KMS-11 (cell line): ENCODE data around the gene IPPK.

Experiments
- H2AFZ ChIP-seq: fragments of 200-600 bp; sonication (generic); 2 replicates; pipeline ENCODE4 v1.6.1; 2016; ENCODE audit warnings: antibody characterized with exemption, mixed run types, low read depth
- H3K27ac ChIP-seq: fragments of 200-600 bp; sonication (generic); 2 replicates; pipeline ENCODE4 v1.6.1; 2016; ENCODE audit warnings: mild to moderate bottlenecking, mixed run types
- H3K27me3 ChIP-seq: fragments of 200-600 bp; sonication (generic); 2 replicates; pipeline ENCODE4 v1.6.1; 2017; ENCODE audit warnings: mild to moderate bottlenecking, low read depth, mixed run types, moderate library complexity; ENCODE audit not compliant: insufficient read depth
- H3K36me3 ChIP-seq: fragments of 200-600 bp; sonication (generic); 2 replicates; pipeline ENCODE4 v1.6.1; 2017; ENCODE audit warnings: mild to moderate bottlenecking, mixed run types; ENCODE audit not compliant: insufficient read depth
- H3K4me1 ChIP-seq: fragments of 200-600 bp; sonication (generic); 2 replicates; pipeline ENCODE4 v1.6.1; 2016; ENCODE audit warnings: mild to moderate bottlenecking, low read depth, mixed run types; ENCODE audit not compliant: poor library complexity, severe bottlenecking
- H3K4me2 ChIP-seq: fragments of 200-600 bp; sonication (generic); 2 replicates; pipeline ENCODE4 v1.7.0; 2016; ENCODE audit warnings: mild to moderate bottlenecking, mixed run types
- H3K4me3 ChIP-seq: fragments of 200-600 bp; sonication (generic); IDR thresholded peaks from 2 replicates; pipeline ENCODE4 v1.6.1; 2017; ENCODE audit warnings: low read depth, low read length, mixed read lengths; ENCODE audit not compliant: insufficient read depth
- H3K79me2 ChIP-seq: fragments of 200-600 bp; sonication (generic); 2 replicates; pipeline ENCODE4 v1.6.1; 2016; ENCODE audit warnings: low read depth, mixed run types; ENCODE audit not compliant: insufficient read depth
- H3K9ac ChIP-seq: fragments of 200-600 bp; sonication (generic); 2 replicates; pipeline ENCODE4 v1.6.1; 2016; ENCODE audit warnings: mild to moderate bottlenecking, mixed run types
- H4K20me1 ChIP-seq: fragments of 200-600 bp; sonication (generic); 2 replicates; pipeline ENCODE4 v1.6.1; 2016; ENCODE audit warnings: mild to moderate bottlenecking, mixed run types; ENCODE audit not compliant: insufficient read depth
- TF ChIP-seq, protein P1 (sequence below): fragments of 200-600 bp; sonication (generic); conservative IDR thresholded peaks from 2 replicates; pipeline ENCODE4 v1.6.1; 2017; ENCODE audit warnings: low read depth, mild to moderate bottlenecking, antibody characterized with exemption, low read length, moderate library complexity, mixed read lengths

IPPK gene

GRCh38 chr9:92639791-92640271, 30.1 kb downstream of the IPPK start:
- H3K36me3 ChIP-seq: no peaks in the 10 kb centered on the region
- no peak overlapping the region for H3K9ac ChIP-seq
- no peaks in the 10 kb centered on the region for H3K4me1 ChIP-seq
- no peaks in the 10 kb centered on the region for H4K20me1 ChIP-seq
- TF ChIP-seq, protein P1, sequence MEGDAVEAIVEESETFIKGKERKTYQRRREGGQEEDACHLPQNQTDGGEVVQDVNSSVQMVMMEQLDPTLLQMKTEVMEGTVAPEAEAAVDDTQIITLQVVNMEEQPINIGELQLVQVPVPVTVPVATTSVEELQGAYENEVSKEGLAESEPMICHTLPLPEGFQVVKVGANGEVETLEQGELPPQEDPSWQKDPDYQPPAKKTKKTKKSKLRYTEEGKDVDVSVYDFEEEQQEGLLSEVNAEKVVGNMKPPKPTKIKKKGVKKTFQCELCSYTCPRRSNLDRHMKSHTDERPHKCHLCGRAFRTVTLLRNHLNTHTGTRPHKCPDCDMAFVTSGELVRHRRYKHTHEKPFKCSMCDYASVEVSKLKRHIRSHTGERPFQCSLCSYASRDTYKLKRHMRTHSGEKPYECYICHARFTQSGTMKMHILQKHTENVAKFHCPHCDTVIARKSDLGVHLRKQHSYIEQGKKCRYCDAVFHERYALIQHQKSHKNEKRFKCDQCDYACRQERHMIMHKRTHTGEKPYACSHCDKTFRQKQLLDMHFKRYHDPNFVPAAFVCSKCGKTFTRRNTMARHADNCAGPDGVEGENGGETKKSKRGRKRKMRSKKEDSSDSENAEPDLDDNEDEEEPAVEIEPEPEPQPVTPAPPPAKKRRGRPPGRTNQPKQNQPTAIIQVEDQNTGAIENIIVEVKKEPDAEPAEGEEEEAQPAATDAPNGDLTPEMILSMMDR: no peak
- no peak overlapping the region for H2AFZ ChIP-seq
- no peaks in the 10 kb centered on the region for H3K27me3 ChIP-seq
- H3K4me2 ChIP-seq: no peak overlapping the region
- no peak overlapping the region for H3K4me3 ChIP-seq
- no peaks in the 10 kb centered on the region for H3K79me2 ChIP-seq
- H3K27ac ChIP-seq: no peak overlapping the region

GRCh38 chr9:92639124-92639523, 30.8 kb downstream of the IPPK start:
- Histone ChIP-seq H3K4me1 (peaks cover 2% of the 10 kb centered on the region), H4K20me1 (no peaks in the 10 kb centered on the region), H3K4me3 (no peak overlapping the region), H3K27me3 (no peaks in the 10 kb centered on the region), H3K27ac (no peak overlapping the region), H3K4me2 (no peak overlapping the region), H3K79me2 (no peaks in the 10 kb centered on the region), H3K9ac (no peak overlapping the region), H2AFZ (no peak overlapping the region), H3K36me3 (no peaks in the 10 kb centered on the region)
- TF ChIP-seq, protein P1: no peak

DNA sequence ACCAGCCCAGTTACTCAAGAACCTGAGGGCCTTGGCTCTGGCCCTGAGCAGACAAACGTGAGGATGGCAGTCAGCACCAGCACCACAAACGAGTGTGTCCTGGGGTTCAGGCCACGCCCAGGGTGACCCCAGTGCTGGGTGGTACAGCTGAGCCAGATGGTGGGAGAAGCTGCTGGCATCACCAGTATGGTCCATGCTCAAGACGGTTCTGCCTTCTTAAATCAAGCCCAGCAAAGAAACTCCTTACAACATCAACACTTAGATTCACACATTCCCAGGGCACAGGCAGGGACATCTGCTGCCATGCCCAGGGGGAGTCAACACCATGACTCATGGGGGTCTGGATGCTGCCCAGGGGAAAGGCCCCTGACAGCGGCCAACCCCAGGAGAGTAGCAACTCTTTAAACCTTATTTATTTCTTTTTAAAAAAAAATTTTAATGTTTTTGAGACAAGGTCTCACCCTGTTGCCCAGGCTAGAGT, 31.3 kb downstream of the IPPK start:
- Histone ChIP-seq H3K9ac (no peak overlapping the region), H3K36me3 (no peaks in the 10 kb centered on the region), H3K4me1 (peaks cover 2% of the 10 kb centered on the region), H3K27ac (no peak overlapping the region), H3K4me3 (no peak overlapping the region), H4K20me1 (no peaks in the 10 kb centered on the region), H3K79me2 (no peaks in the 10 kb centered on the region), H3K4me2 (no peak overlapping the region), H3K27me3 (no peaks in the 10 kb centered on the region), H2AFZ (no peak overlapping the region)
- TF ChIP-seq, protein P1: no peak

DNA sequence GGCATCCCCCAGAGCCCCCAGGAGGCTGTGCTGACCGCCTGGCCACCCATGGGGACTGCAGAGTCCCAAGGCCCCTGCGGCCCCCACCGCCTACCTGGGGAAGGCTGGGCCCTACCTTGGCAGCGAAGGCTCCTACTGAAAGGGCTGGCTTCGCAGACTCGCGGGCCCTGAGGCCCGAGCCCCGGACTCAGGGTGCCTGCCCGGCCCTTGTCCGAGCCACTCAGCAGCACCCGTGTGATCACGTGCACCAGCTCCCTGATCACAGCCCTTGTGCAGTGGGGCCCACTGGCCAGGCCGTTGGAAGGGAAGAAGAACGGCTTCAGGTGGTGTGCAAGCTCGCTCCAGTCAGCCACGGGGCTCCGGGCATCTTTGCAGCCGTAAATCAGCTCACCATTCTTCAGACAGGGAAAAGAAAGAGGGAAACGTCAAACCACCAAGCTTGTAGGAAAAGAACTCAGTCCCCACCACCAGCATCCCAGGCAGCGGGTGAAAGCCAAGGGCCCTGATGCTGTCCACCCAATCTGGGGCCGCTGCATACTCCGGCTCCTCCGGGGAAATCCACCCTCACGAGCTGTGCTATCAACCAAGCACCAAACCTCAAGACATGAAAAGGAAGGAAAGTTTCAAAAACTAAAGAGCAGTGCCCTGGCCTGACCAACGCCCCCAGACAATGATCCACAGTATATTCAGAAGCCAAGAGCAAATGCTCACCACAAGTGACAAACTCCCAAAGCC, 31.9 kb downstream of the IPPK start:
- Histone ChIP-seq H3K36me3 (no peaks in the 10 kb centered on the region), H4K20me1 (no peaks in the 10 kb centered on the region), H3K27ac (no peak overlapping the region), H3K79me2 (no peaks in the 10 kb centered on the region), H2AFZ (no peak overlapping the region), H3K4me2 (no peak overlapping the region), H3K4me1 (peaks cover 2% of the 10 kb centered on the region), H3K27me3 (no peaks in the 10 kb centered on the region), H3K9ac (no peak overlapping the region), H3K4me3 (no peak overlapping the region)
- TF ChIP-seq, protein P1: no peak
